ENCODE results near the gene GOLPH3L. TPM values are rescaled to one million over a fixed set of nuclear protein-coding genes. Genes with fewer than 3 reads are reported as not detected.

The GOLPH3L gene
- total and polyA plus RNA-seq, 2 of the 13 experiments (the other 11 are each of a cell fraction or from before 2014, with no cell fraction given), result 8.2 to 12.8 TPM

DNA sequence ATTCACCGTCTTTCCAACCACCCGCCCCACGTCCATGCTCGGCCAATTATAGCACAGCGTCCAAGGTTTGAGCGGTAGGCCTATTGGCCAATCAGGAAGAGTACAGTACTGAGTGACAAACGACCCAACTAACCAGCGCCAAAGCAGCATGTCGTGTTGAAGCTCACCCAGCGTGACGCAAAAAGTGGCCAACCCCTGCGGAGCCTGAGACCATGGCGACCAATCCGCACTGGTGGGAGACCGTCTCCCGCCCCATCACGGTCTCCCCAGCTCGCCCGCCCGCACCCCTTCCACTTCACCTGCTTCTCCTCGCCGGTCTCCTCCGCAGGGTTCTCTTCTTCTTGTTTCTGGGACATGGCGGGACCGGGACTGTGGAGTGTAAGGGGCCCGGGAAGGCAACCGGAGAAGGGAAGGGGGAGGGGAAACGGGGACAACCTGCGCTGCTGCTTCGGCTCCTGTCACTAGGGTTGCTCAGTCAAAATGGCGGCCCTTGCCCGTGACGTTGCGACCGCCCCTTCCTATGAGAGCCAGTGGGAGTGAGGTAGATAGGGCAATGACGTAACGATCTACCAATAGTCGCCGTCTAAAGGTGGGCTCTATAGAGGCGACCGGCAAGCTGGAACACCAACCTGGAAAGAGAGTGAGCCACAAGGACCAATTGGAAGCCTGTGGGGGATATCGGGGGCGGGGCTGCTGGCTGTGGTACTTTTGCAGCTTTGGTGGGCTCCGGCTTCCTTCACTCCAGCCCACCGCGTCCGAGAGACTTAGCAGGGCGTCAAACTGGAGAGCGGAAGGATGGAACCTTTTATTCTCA, 67.6 kb downstream of the GOLPH3L start, which contains the start of gene ENSA (continued):
- TF ChIP-seq ZNF275 (CRISPR knock-in tag; IDR thresholded peaks at IDR 0.05; ENCODE audit: borderline replicate concordance) (no peak; the same call in 1 of the 2 replicates), TGIF2 (CRISPR knock-in tag; IDR thresholded peaks at IDR 0.05) (peak; percentile 8; the same call in 1 of the 2 replicates), NAIF1 (CRISPR knock-in tag; IDR thresholded peaks at IDR 0.05; ENCODE audit: borderline replicate concordance) (no peak), SAP130 (CRISPR knock-in tag; IDR thresholded peaks at IDR 0.05; ENCODE audit: low read depth) (peak; percentile 73), GTF3A (CRISPR knock-in tag; conservative IDR thresholded peaks at IDR 0.05) (no peak), ZNF180 (CRISPR knock-in tag; IDR thresholded peaks at IDR 0.05; ENCODE audit: borderline replicate concordance, low read depth) (no peak), ZNF883 (CRISPR knock-in tag; IDR thresholded peaks at IDR 0.05; ENCODE audit: not compliant biosample characterization) (peak; percentile 77), MYC (CRISPR knock-in tag; IDR thresholded peaks at IDR 0.05; ENCODE audit: borderline replicate concordance) (no peak; the same call in 1 of the 2 replicates), ZKSCAN8 (CRISPR knock-in tag; IDR thresholded peaks at IDR 0.05; ENCODE audit: borderline replicate concordance) (no peak), POLR2A (IDR thresholded peaks at IDR 0.05; ENCODE audit: insufficient read depth in 1 of 2, low read depth in 2 of 2, low read length in 2 of 2) (peak; percentile 70 to 72), RXRB (CRISPR knock-in tag; IDR thresholded peaks at IDR 0.05; ENCODE audit: borderline replicate concordance) (no peak; the same call in 1 of the 2 replicates), HOXD1 (CRISPR knock-in tag; IDR thresholded peaks at IDR 0.05) (no peak), MBNL3 (CRISPR knock-in tag; conservative IDR thresholded peaks at IDR 0.05) (no peak), CBX5 (CRISPR knock-in tag; IDR thresholded peaks at IDR 0.05; ENCODE audit: borderline replicate concordance) (no peak; the same call in 1 of the 2 replicates), ZNF33A (CRISPR knock-in tag; IDR thresholded peaks at IDR 0.05; ENCODE audit: borderline replicate concordance) (no peak), ZNF616 (CRISPR knock-in tag; IDR thresholded peaks at IDR 0.05; ENCODE audit: low read depth) (no peak), ZNF609 (CRISPR knock-in tag; IDR thresholded peaks at IDR 0.05; ENCODE audit: borderline replicate concordance) (no peak), KDM3A (CRISPR knock-in tag; IDR thresholded peaks at IDR 0.05; ENCODE audit: low read depth) (no peak), ZNF468 (CRISPR knock-in tag; IDR thresholded peaks at IDR 0.05) (no peak)
- TF ChIP-seq, protein P1, sequence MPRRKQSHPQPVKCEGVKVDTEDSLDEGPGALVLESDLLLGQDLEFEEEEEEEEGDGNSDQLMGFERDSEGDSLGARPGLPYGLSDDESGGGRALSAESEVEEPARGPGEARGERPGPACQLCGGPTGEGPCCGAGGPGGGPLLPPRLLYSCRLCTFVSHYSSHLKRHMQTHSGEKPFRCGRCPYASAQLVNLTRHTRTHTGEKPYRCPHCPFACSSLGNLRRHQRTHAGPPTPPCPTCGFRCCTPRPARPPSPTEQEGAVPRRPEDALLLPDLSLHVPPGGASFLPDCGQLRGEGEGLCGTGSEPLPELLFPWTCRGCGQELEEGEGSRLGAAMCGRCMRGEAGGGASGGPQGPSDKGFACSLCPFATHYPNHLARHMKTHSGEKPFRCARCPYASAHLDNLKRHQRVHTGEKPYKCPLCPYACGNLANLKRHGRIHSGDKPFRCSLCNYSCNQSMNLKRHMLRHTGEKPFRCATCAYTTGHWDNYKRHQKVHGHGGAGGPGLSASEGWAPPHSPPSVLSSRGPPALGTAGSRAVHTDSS (CRISPR knock-in tag; conservative IDR thresholded peaks at IDR 0.05), result no peak
- TF ChIP-seq, protein P2, sequence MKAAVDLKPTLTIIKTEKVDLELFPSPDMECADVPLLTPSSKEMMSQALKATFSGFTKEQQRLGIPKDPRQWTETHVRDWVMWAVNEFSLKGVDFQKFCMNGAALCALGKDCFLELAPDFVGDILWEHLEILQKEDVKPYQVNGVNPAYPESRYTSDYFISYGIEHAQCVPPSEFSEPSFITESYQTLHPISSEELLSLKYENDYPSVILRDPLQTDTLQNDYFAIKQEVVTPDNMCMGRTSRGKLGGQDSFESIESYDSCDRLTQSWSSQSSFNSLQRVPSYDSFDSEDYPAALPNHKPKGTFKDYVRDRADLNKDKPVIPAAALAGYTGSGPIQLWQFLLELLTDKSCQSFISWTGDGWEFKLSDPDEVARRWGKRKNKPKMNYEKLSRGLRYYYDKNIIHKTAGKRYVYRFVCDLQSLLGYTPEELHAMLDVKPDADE (CRISPR knock-in tag; IDR thresholded peaks at IDR 0.05), result no peak
